Measurements from ENCODE around the gene FAM131C. TPM values are rescaled to one million over a fixed set of nuclear protein-coding genes. Genes with fewer than 3 reads are reported as not detected.

Gene FAM131C
- polyA plus RNA-seq, 1 donor (not counting 4 experiments of a cell fraction or from before 2014, with no cell fraction given), result 0.31 TPM

GRCh38 chr1:16112596-16113555, 39.4 kb upstream of the FAM131C start:
- H2AFZ ChIP-seq (ENCODE audit: control insufficient read depth, low read length), result no peak overlapping the region
- H3K9ac ChIP-seq (ENCODE audit: control insufficient read depth, extremely low read depth, insufficient read depth, low read length), result no peak overlapping the region

DNA sequence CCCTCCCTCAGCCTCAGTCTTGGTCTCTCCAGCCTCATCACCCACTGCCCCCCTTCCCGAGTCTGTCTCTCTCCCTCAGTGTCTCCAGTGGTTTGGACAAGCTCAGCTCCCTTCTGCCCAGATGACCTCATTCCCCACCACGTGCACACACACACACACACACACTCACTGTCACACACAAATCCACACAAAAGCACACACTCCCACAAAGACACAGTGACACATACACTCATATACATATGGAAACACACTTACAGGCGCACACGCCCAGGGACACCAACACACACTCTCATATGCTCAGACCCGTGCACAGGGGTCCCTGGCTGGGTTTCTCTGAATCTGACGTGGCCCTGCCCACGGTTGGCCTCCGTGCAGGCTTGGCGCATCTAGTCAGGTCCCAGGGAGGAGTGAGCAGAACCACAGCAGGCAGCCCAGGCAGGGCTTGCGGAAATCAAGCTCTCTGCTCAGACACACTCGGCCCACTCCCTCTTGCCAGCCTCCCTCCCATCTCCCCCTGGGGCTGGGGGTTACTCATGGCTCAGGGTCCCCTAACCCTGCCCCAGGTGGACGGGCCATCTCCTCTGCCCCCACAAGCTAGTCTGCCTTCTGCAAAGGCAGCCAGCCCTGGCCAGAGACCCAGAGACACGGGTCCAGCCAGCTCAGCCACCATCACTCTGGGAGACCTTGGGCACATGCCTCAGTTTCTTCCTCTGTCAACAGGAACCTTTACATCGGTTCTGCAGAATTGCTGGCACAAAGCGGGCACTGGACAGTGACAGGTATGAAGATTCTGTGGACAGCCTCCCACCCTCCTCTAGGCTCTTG, 38.5 kb upstream of the FAM131C start:
- Histone ChIP-seq H3K36me3 (ENCODE audit: control insufficient read depth in 2 of 2, extremely low read depth in 1 of 2, insufficient read depth in 2 of 2, low read length in 2 of 2) (no peaks in the 10 kb centered on the region), H2AFZ (ENCODE audit: control insufficient read depth, low read length) (no peak overlapping the region), H4K20me1 (ENCODE audit: control insufficient read depth, extremely low read depth, insufficient read depth, low read length) (no peaks in the 10 kb centered on the region), H3K4me2 (ENCODE audit: control insufficient read depth, extremely low read depth, insufficient read depth, low read depth, low read length) (no peak overlapping the region), H3K4me1 (ENCODE audit: control insufficient read depth, extremely low read depth, insufficient read depth, low read length) (peaks cover 11% of the 10 kb centered on the region), H3K9me1 (ENCODE audit: control insufficient read depth, extremely low read depth, insufficient read depth, low read length) (no peaks in the 10 kb centered on the region), H3K9ac (ENCODE audit: control insufficient read depth, extremely low read depth, insufficient read depth, low read length) (no peak overlapping the region), H3K9me3 (ENCODE audit: control insufficient read depth, low read depth, low read length) (peaks cover 2% of the 10 kb centered on the region), H3K4me3 (ENCODE audit: control insufficient read depth in 2 of 3, extremely low read depth in 1 of 3, insufficient read depth in 2 of 3, low read depth in 1 of 3, low read length in 3 of 3) (no peak overlapping the region), H3K27me3 (ENCODE audit: control insufficient read depth, extremely low read depth, insufficient read depth, low read length) (peaks cover 7% of the 10 kb centered on the region), H3K79me2 (ENCODE audit: control insufficient read depth, insufficient read depth, low read length) (no peaks in the 10 kb centered on the region), H3K27ac (ENCODE audit: control insufficient read depth, insufficient read depth, low read length) (no peak overlapping the region)
- TF ChIP-seq, protein P1, sequence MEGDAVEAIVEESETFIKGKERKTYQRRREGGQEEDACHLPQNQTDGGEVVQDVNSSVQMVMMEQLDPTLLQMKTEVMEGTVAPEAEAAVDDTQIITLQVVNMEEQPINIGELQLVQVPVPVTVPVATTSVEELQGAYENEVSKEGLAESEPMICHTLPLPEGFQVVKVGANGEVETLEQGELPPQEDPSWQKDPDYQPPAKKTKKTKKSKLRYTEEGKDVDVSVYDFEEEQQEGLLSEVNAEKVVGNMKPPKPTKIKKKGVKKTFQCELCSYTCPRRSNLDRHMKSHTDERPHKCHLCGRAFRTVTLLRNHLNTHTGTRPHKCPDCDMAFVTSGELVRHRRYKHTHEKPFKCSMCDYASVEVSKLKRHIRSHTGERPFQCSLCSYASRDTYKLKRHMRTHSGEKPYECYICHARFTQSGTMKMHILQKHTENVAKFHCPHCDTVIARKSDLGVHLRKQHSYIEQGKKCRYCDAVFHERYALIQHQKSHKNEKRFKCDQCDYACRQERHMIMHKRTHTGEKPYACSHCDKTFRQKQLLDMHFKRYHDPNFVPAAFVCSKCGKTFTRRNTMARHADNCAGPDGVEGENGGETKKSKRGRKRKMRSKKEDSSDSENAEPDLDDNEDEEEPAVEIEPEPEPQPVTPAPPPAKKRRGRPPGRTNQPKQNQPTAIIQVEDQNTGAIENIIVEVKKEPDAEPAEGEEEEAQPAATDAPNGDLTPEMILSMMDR (optimal IDR thresholded peaks at IDR 0.05 in 1 of 3, IDR thresholded peaks at IDR 0.05 in 1 of 3, conservative IDR thresholded peaks at IDR 0.05 in 1 of 3; ENCODE audit: extremely low read depth in 1 of 3, insufficient read depth in 2 of 3, low read length in 3 of 3), result no peak
- no peak for TF ChIP-seq EZH2 (IDR thresholded peaks at IDR 0.05; ENCODE audit: low read length)
- no peak for DNase-seq (ENCODE audit: low read depth, low spot score)
- FAIRE-seq, result no peak
- dilution Hi-C loops (cut with MboI; ENCODE audit: extremely low pct_ligation_motif_present, low sequenced_read_pairs), result no loop called here

More at GRCh38 chr1:16112596-16113555, 39.4 kb upstream of the FAM131C start:
- Histone ChIP-seq H3K9me1 (ENCODE audit: control insufficient read depth, extremely low read depth, insufficient read depth, low read length) (no peaks in the 10 kb centered on the region), H3K4me3 (ENCODE audit: control insufficient read depth in 2 of 3, extremely low read depth in 1 of 3, insufficient read depth in 2 of 3, low read depth in 1 of 3, low read length in 3 of 3) (no peak overlapping the region), H3K27ac (ENCODE audit: control insufficient read depth, insufficient read depth, low read length) (no peak overlapping the region), H3K27me3 (ENCODE audit: control insufficient read depth, extremely low read depth, insufficient read depth, low read length) (peaks cover 7% of the 10 kb centered on the region), H3K4me1 (ENCODE audit: control insufficient read depth, extremely low read depth, insufficient read depth, low read length) (peaks cover 16% of the 10 kb centered on the region), H4K20me1 (ENCODE audit: control insufficient read depth, extremely low read depth, insufficient read depth, low read length) (no peaks in the 10 kb centered on the region), H3K36me3 (ENCODE audit: control insufficient read depth in 2 of 2, extremely low read depth in 1 of 2, insufficient read depth in 2 of 2, low read length in 2 of 2) (no peaks in the 10 kb centered on the region), H3K79me2 (ENCODE audit: control insufficient read depth, insufficient read depth, low read length) (no peaks in the 10 kb centered on the region), H3K4me2 (ENCODE audit: control insufficient read depth, extremely low read depth, insufficient read depth, low read depth, low read length) (no peak overlapping the region), H3K9me3 (ENCODE audit: control insufficient read depth, low read depth, low read length) (peaks cover 2% of the 10 kb centered on the region)
- DNase-seq (ENCODE audit: low read depth, low spot score) (no peak), FAIRE-seq (no peak)
- TF ChIP-seq, protein P1 (optimal IDR thresholded peaks at IDR 0.05 in 1 of 3, IDR thresholded peaks at IDR 0.05 in 1 of 3, conservative IDR thresholded peaks at IDR 0.05 in 1 of 3; ENCODE audit: extremely low read depth in 1 of 3, insufficient read depth in 2 of 3, low read length in 3 of 3), result no peak
- TF ChIP-seq EZH2 (IDR thresholded peaks at IDR 0.05; ENCODE audit: low read length), result no peak
- dilution Hi-C loops (cut with MboI; ENCODE audit: extremely low pct_ligation_motif_present, low sequenced_read_pairs), result no loop called here
